ENCODE data around the gene ZBTB11. TPM values are rescaled to one million over a fixed set of nuclear protein-coding genes. Genes with fewer than 3 reads are reported as not detected.
A peak's percentile ranks its signal among the peaks of the same experiment; 100 is the strongest.
"Not testable (repeated sequence)": the region's sequence is repeated elsewhere in the genome, so short reads cannot be mapped to it uniquely, and the experiment has no call there.

Gene ZBTB11
- total RNA-seq, 1 donor from 2014 or later = 68.2 TPM

GRCh38 chr3:101618726-101619125 lies 58.2 kb downstream of the ZBTB11 start:
- DNase-seq = no peak

DNA sequence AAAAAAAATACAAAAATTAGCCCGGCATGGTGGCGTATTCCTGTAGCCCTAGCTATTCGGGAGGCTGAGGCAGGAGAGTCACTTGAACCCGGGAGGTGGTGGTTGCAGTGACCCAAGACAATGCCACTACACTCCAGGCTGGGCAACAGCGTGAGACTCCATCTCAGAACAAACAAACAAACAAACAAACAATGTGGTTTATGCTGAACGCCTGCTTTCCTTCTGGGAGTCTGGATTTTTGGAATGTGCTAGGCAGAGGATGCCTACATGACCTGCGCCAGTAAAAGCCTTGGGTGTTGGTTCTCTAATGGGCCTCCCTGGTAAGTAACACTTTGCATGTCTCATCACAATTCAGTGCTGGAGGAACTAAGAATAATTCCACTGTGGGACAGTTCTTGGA lies 59.5 kb downstream of the ZBTB11 start:
- DNase-seq = no peak

DNA sequence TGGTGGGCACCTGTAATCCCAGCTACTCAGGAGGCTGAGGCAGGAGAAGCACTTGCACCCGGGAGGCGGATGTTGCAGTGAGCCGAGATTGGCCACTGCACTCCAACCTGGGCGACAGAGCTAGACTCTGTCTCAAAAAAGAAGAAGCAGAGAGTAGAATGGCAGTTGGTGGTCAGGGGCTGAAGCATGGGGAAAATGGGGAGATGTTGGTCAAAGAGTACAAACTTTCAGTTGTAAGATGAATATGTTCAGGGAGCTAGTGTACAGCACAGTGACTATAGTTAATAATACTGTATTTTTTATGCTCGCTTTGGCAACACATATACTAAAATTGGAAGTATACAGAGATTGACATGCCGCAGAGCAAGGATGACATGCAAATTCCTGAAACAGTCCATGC lies 61.4 kb downstream of the ZBTB11 start:
- no peak for DNase-seq

DNA sequence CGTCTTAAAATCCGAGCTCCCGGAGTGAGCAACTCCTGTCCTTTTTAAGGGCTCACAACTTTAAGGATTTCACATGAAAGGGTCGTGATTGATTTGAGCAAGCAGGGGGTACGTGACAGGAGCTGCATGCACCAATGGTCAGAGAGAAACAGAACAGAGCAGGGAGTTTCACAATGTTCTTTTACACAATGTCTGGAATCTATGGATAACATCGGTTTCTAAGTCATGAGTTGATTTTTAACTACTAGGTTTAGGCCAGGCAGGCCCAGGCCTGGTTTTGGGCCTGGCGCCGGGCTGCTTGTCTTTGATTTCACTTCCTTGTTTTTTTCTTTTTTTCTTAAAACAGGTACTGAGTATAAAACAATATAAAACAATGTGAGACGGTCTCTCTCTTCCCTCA lies 63.9 kb downstream of the ZBTB11 start:
- not testable (repeated sequence) for DNase-seq

DNA sequence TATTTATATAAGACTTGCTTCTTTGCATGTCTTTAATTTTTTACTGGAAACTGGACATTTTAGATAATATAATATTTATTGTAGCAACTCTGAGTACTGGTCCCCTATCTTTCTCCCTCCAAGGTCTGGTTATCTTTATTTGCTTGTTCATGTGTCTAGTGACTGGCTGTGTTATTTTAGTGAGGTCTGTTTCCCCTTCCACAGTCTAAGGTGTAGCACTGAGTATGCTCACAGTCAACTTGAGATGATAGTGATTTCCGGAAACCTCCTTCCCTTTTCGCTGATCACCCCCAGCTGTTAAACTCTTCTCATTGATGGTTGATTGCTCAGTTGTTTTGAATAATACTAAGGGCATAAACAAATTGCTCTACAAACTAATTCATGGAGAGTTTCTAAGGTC lies 65.9 kb downstream of the ZBTB11 start:
- no peak for DNase-seq

DNA sequence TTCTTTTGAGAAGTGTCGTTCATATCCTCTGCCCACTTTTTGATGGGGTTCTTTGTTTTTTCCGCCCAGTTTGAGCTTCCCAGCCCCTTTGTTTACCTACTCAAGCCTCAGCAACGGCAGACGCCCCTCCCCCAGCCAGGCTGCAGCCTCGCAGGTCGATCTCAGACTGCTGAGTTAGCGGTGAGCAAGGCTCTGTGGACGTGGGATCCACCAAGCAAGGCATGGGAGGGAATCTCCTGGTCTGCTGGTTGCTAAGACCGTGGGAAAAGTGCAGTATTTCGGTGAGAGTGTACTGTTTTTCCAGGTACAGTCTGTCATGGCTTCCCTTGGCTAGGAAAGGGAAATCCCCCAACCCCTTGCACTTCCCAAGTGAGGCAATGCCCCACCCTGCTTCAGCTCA lies 71.5 kb downstream of the ZBTB11 start:
- DNase-seq = not testable (repeated sequence)

DNA sequence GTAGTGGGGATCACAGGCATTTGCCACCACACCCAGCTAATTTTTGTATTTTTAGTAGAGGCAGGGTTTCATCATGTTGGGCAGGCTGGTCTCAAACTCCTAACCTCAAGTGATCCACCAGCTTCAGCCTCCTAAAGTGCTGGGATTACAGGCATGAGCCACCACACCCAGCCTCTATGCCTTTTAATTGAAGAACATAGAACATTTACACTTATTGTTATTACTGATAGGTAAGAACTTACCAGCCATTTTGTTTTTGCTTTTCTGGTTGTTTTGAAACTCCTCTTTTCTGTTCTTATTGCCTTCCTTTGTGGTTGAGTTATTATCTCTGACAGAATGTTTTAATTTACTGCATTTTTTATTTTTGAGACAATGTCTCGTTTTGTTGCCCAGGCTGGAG lies 73.7 kb downstream of the ZBTB11 start:
- no peak for DNase-seq

GRCh38 chr3:101602731-101603130 lies 74.2 kb downstream of the ZBTB11 start:
- DNase-seq = no peak

Small RNAs within 50 kb of the gene (small RNA-seq; reads per million reads assigned to genes)
- gene RF00019 (not detected), gene RNU6-1256P (not detected), gene RNY1P12 (0.61 reads per million, percentile 58 among the genes with 10 or more reads in this experiment)

Other genes starting within 250 kb of the ZBTB11 start
- gene SENP7, start 163.9 kb downstream of the ZBTB11 start, total RNA-seq = 107 TPM
- gene TRMT10C, start 115.3 kb downstream of the ZBTB11 start, total RNA-seq = 58.5 TPM
- gene PCNP, start 103.0 kb downstream of the ZBTB11 start, total RNA-seq = 130 TPM
- 2,571 TPM for gene RPL24, start 9.6 kb upstream of the ZBTB11 start, total RNA-seq
- 69.6 TPM for gene CEP97, start 47.5 kb upstream of the ZBTB11 start, total RNA-seq
- 21.1 TPM for gene NXPE3, start 102.1 kb upstream of the ZBTB11 start, total RNA-seq
- 2.3 TPM for gene NFKBIZ, start 172.4 kb upstream of the ZBTB11 start, total RNA-seq

Measured in occipital lobe (tissue), 3 donors.